ENCODE results near the gene ERP44. TPM values are rescaled to one million over a fixed set of nuclear protein-coding genes. Genes with fewer than 3 reads are reported as not detected.
"Not testable (repeated sequence)": the region's sequence is repeated elsewhere in the genome, so short reads cannot be mapped to it uniquely, and the experiment has no call there.

ERP44 gene
- total RNA-seq, 1 experiment from 2014 or later: 20.9 TPM

DNA sequence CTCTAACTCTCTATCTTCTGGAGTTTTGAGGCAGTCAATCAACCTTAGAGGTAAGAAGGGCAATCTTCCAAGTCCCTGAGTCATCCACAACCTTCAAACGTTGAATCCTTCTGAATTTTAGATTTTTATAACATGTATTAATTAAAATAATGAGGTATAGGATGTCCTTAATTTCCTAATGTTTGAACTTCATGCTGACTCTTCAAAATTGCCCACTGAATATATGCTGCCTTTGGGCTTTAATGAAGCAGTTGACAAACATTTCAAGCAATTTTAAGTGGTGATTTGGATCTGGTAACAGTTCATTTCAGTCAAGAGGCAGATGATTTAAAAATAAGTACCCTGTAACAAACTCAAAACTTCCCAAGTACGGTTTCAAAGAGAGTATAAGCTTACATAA lies 26.0 kb downstream of the ERP44 start:
- H3K4me2 ChIP-seq (ENCODE audit: low read depth, low read length, poor library complexity, severe bottlenecking): no peak overlapping the region

GRCh38 chr9:100071271-100071670 lies 27.5 kb downstream of the ERP44 start:
- no peak for DNase-seq
- no peak overlapping the region for H3K27ac ChIP-seq (ENCODE audit: low read length)
- peaks cover 12% of the 10 kb centered on the region for H3K4me1 ChIP-seq (ENCODE audit: low read length)
- no peak overlapping the region for H3K4me3 ChIP-seq (ENCODE audit: low read length)
- no peak overlapping the region for H3K4me2 ChIP-seq (ENCODE audit: low read depth, low read length, poor library complexity, severe bottlenecking)
- H3K79me2 ChIP-seq (ENCODE audit: low read length): peaks cover 74% of the 10 kb centered on the region
- no peaks in the 10 kb centered on the region for H3K9me2 ChIP-seq (replicated peaks; ENCODE audit: insufficient read depth, low read length)
- H3K27me3 ChIP-seq (ENCODE audit: low read length): no peaks in the 10 kb centered on the region
- H3K9ac ChIP-seq (ENCODE audit: low read length): no peak overlapping the region
- no peaks in the 10 kb centered on the region for H3K9me3 ChIP-seq (ENCODE audit: low read length)
- H3K36me3 ChIP-seq (ENCODE audit: insufficient read depth, low read length): no peaks in the 10 kb centered on the region
- H2AFZ ChIP-seq (ENCODE audit: low read length): no peak overlapping the region
- peaks cover 6% of the 10 kb centered on the region; the same call in 1 of the 2 replicates for H4K20me1 ChIP-seq (ENCODE audit: insufficient read depth, low read depth, low read length)

More for the DNA sequence above, 26.0 kb downstream of the ERP44 start:
- Histone ChIP-seq H2AFZ (ENCODE audit: low read length) (no peak overlapping the region), H3K9ac (ENCODE audit: low read length) (no peak overlapping the region), H4K20me1 (ENCODE audit: insufficient read depth, low read depth, low read length) (peaks cover 15% of the 10 kb centered on the region; the same call in 1 of the 2 replicates), H3K9me2 (replicated peaks; ENCODE audit: insufficient read depth, low read length) (no peaks in the 10 kb centered on the region; the same call in 1 of the 2 replicates), H3K4me3 (ENCODE audit: low read length) (no peak overlapping the region), H3K79me2 (ENCODE audit: low read length) (peaks cover 83% of the 10 kb centered on the region), H3K9me3 (ENCODE audit: low read length) (no peaks in the 10 kb centered on the region), H3K36me3 (ENCODE audit: insufficient read depth, low read length) (no peaks in the 10 kb centered on the region), H3K4me1 (ENCODE audit: low read length) (peaks cover 5% of the 10 kb centered on the region), H3K27ac (ENCODE audit: low read length) (no peak overlapping the region), H3K27me3 (ENCODE audit: low read length) (no peaks in the 10 kb centered on the region)
- DNase-seq: no peak

DNA sequence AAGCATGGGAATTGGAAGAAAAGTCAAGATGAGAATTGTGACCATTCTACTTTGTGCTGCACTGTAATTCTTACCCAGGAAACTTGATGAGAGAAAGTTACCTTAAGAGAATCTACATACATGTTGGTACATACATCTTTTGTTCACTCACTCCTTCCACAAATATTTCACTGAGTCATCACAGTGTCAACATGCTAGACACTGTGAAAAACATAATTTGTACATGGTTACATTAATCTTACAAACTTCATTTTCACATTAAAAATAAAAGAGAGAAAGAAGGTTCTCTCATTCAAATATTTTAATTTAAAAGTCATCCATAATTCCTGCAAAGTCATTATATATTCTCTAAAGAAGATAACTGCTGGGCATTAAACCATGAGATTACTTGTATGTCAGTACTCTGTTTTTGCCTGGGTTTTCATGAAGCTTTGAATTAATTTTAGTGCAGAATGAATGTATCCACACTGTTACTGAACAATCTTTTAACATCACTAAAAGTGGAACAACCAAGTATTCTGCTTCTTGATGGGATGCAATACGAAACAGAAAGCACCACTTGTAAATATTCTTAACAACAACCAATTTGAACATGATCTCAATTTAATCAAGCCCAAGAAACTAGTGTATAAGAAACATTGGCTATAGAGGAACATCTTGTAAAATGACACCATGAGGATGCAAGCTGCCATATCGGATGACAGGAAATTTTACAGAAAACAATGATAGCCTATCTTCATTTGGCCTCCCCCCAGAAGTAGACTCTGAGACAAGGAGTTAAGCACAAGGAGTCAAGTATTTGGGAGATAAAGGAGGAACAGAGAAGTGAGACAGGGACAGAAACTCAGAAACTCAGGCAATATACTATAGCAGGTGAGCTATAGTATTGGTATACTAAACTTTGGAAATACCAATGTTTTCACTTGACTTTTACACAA lies 28.4 kb downstream of the ERP44 start:
- Histone ChIP-seq H2AFZ (ENCODE audit: low read length) (no peak overlapping the region), H3K9ac (ENCODE audit: low read length) (no peak overlapping the region), H3K9me3 (ENCODE audit: low read length) (no peaks in the 10 kb centered on the region), H3K27ac (ENCODE audit: low read length) (no peak overlapping the region), H4K20me1 (ENCODE audit: insufficient read depth, low read depth, low read length) (peaks cover 6% of the 10 kb centered on the region; the same call in 1 of the 2 replicates), H3K9me2 (replicated peaks; ENCODE audit: insufficient read depth, low read length) (no peaks in the 10 kb centered on the region), H3K79me2 (ENCODE audit: low read length) (peaks cover 74% of the 10 kb centered on the region), H3K36me3 (ENCODE audit: insufficient read depth, low read length) (no peaks in the 10 kb centered on the region), H3K4me2 (ENCODE audit: low read depth, low read length, poor library complexity, severe bottlenecking) (no peak overlapping the region), H3K4me1 (ENCODE audit: low read length) (peaks cover 20% of the 10 kb centered on the region), H3K4me3 (ENCODE audit: low read length) (no peak overlapping the region), H3K27me3 (ENCODE audit: low read length) (no peaks in the 10 kb centered on the region)
- no peak for DNase-seq

- H3K4me3 ChIP-seq (ENCODE audit: low read length); H4K20me1 ChIP-seq (ENCODE audit: insufficient read depth, low read depth, low read length); H3K27ac ChIP-seq (ENCODE audit: low read length); H2AFZ ChIP-seq (ENCODE audit: low read length); DNase-seq; H3K4me2 ChIP-seq (ENCODE audit: low read depth, low read length, poor library complexity, severe bottlenecking); H3K9me3 ChIP-seq (ENCODE audit: low read length); H3K27me3 ChIP-seq (ENCODE audit: low read length); H3K36me3 ChIP-seq (ENCODE audit: insufficient read depth, low read length); H3K9ac ChIP-seq (ENCODE audit: low read length); H3K9me2 ChIP-seq (replicated peaks; ENCODE audit: insufficient read depth, low read length): not testable (repeated sequence)
- Histone ChIP-seq H3K79me2 (ENCODE audit: low read length) (peaks cover 74% of the 10 kb centered on the region), H3K4me1 (ENCODE audit: low read length) (peaks cover 26% of the 10 kb centered on the region)
These were observed 29.7 kb downstream of the ERP44 start for GRCh38 chr9:100069068-100069467.

DNA sequence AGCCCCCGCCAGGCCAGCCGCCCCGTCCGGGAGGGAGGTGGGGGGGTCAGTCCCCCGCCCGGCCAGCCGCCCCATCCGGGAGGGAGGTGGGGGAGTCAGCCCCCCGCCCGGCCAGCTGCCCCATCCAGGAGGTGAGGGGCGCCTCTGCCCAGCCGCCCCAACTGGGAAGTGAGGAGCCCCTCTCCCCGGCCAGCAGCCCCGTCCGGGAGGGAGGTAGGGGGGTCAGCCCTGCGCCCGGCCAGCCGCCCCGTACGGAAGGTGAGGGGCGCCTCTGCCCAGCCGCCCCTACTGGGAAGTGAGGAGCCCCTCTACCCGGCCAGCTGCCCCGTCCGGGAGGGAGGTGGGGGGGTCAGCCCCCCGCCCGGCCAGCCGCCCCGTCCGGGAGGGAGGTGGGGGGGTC lies 30.8 kb downstream of the ERP44 start:
- H3K9ac ChIP-seq (ENCODE audit: low read length); H3K4me2 ChIP-seq (ENCODE audit: low read depth, low read length, poor library complexity, severe bottlenecking); H3K27ac ChIP-seq (ENCODE audit: low read length); H3K9me3 ChIP-seq (ENCODE audit: low read length); H2AFZ ChIP-seq (ENCODE audit: low read length); DNase-seq; H4K20me1 ChIP-seq (ENCODE audit: insufficient read depth, low read depth, low read length); H3K9me2 ChIP-seq (replicated peaks; ENCODE audit: insufficient read depth, low read length); H3K36me3 ChIP-seq (ENCODE audit: insufficient read depth, low read length); H3K27me3 ChIP-seq (ENCODE audit: low read length); H3K4me3 ChIP-seq (ENCODE audit: low read length): not testable (repeated sequence)
- Histone ChIP-seq H3K4me1 (ENCODE audit: low read length) (peaks cover 36% of the 10 kb centered on the region), H3K79me2 (ENCODE audit: low read length) (peaks cover 74% of the 10 kb centered on the region)

DNA sequence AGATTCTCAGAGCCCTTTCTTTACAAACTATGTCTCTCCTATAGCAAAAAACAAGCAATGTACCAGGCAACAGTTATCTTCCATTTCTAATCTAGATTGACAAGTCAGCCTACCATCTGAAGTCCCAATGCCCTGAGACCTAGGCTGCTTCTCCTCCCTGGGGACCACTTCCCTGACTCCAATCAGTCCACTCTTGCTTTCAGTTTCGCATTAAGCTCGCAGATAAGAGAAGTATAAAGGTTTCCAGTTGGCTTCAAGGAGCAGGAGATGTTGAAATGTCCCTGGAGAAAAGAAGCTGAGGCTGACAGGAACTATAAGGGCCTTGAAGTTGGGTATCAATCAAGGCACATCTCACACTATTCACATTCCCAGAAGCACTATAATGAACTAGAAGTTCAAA lies 32.3 kb downstream of the ERP44 start:
- H3K4me2 ChIP-seq (ENCODE audit: low read depth, low read length, poor library complexity, severe bottlenecking): no peak overlapping the region
- H3K4me3 ChIP-seq (ENCODE audit: low read length): no peak overlapping the region
- H3K4me1 ChIP-seq (ENCODE audit: low read length): peaks cover 36% of the 10 kb centered on the region
- H3K27me3 ChIP-seq (ENCODE audit: low read length): no peaks in the 10 kb centered on the region
- H2AFZ ChIP-seq (ENCODE audit: low read length): no peak overlapping the region
- no peak for DNase-seq
- 0 out of 2 replicates have a peak overlapping the region, but pooled peaks have one; percentile 17 for H3K27ac ChIP-seq (ENCODE audit: low read length)
- peaks cover 71% of the 10 kb centered on the region for H3K79me2 ChIP-seq (ENCODE audit: low read length)
- no peaks in the 10 kb centered on the region for H3K36me3 ChIP-seq (ENCODE audit: insufficient read depth, low read length)
- H3K9ac ChIP-seq (ENCODE audit: low read length): no peak overlapping the region
- no peaks in the 10 kb centered on the region for H3K9me2 ChIP-seq (replicated peaks; ENCODE audit: insufficient read depth, low read length)
- peaks cover 5% of the 10 kb centered on the region for H4K20me1 ChIP-seq (ENCODE audit: insufficient read depth, low read depth, low read length)
- no peaks in the 10 kb centered on the region for H3K9me3 ChIP-seq (ENCODE audit: low read length)

DNA sequence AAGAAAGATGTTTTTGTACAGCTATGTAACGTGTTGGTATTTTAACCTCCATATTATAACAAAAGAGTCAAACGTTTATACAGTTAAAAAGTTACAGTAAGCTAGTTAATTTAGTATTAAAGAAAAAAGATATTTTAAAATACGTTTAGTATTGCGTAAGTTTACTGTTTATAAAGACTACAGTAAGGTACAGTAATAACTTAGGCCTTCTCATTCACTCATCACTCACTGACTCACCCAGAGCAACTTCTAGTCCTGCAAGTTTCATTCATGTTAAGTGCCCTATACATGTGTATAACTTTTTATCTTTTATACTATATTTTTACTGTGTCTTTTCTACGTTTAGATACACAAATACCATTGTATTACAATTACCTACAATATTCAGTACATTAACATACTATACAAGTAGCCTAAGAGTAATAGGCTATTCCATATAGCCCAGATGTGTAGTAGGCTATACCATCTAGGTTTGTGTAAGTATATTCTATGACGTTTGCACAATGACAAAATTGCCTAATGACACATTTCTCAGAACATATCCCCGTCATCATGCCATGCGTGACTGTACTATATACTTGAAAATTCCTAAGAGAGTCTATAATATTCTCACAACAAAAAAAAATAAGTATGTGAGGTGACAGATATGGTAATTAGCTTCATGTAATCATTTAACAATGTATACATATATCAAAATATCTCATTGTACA lies 33.8 kb downstream of the ERP44 start:
- H2AFZ ChIP-seq (ENCODE audit: low read length): no peak overlapping the region
- no peaks in the 10 kb centered on the region for H3K36me3 ChIP-seq (ENCODE audit: insufficient read depth, low read length)
- H3K27me3 ChIP-seq (ENCODE audit: low read length): no peaks in the 10 kb centered on the region
- peaks cover 64% of the 10 kb centered on the region for H3K79me2 ChIP-seq (ENCODE audit: low read length)
- H3K4me1 ChIP-seq (ENCODE audit: low read length): peaks cover 41% of the 10 kb centered on the region
- no peak for DNase-seq
- no peaks in the 10 kb centered on the region for H3K9me3 ChIP-seq (ENCODE audit: low read length)
- H4K20me1 ChIP-seq (ENCODE audit: insufficient read depth, low read depth, low read length): peaks cover 5% of the 10 kb centered on the region
- H3K27ac ChIP-seq (ENCODE audit: low read length): no peak overlapping the region
- H3K9ac ChIP-seq (ENCODE audit: low read length): no peak overlapping the region
- no peak overlapping the region for H3K4me2 ChIP-seq (ENCODE audit: low read depth, low read length, poor library complexity, severe bottlenecking)
- H3K9me2 ChIP-seq (replicated peaks; ENCODE audit: insufficient read depth, low read length): no peaks in the 10 kb centered on the region
- no peak overlapping the region for H3K4me3 ChIP-seq (ENCODE audit: low read length)

- Histone ChIP-seq H3K79me2 (ENCODE audit: low read length) (peaks cover 58% of the 10 kb centered on the region), H3K4me2 (ENCODE audit: low read depth, low read length, poor library complexity, severe bottlenecking) (no peak overlapping the region), H2AFZ (ENCODE audit: low read length) (no peak overlapping the region), H3K27me3 (ENCODE audit: low read length) (no peaks in the 10 kb centered on the region), H3K9me2 (replicated peaks; ENCODE audit: insufficient read depth, low read length) (no peaks in the 10 kb centered on the region), H3K36me3 (ENCODE audit: insufficient read depth, low read length) (no peaks in the 10 kb centered on the region), H4K20me1 (ENCODE audit: insufficient read depth, low read depth, low read length) (peaks cover 5% of the 10 kb centered on the region), H3K4me3 (ENCODE audit: low read length) (no peak overlapping the region), H3K4me1 (ENCODE audit: low read length) (peaks cover 59% of the 10 kb centered on the region), H3K9me3 (ENCODE audit: low read length) (no peaks in the 10 kb centered on the region), H3K27ac (ENCODE audit: low read length) (no peak overlapping the region), H3K9ac (ENCODE audit: low read length) (no peak overlapping the region)
- DNase-seq: no peak
These were observed 35.6 kb downstream of the ERP44 start for GRCh38 chr9:100063185-100063584.
